ENCODE data around the gene GALNT7.
"Not testable (repeated sequence)": the region's sequence is repeated elsewhere in the genome, so short reads cannot be mapped to it uniquely, and the experiment has no call there.

GALNT7 gene

GRCh38 chr4:173167758-173168395, 734 bp upstream of the GALNT7 start:
- DNase-seq (ENCODE audit: low read depth in 3 of 3), result peak in 1 of 3 experiments; percentile 7

- DNase-seq (ENCODE audit: low read depth in 3 of 3), result no peak
Observed at GRCh38 chr4:173169178-173169427, 492 bp downstream of the GALNT7 start.

GRCh38 chr4:173169428-173170181, 994 bp downstream of the GALNT7 start:
- DNase-seq (ENCODE audit: low read depth in 3 of 3), result peak; percentile 20 to 58 (median 21)

- no peak for DNase-seq (ENCODE audit: low read depth in 3 of 3)
Observed at GRCh38 chr4:173170182-173170778, 1.7 kb downstream of the GALNT7 start.

GRCh38 chr4:173171098-173171497, 2.5 kb downstream of the GALNT7 start:
- no peak for DNase-seq (ENCODE audit: low read depth in 3 of 3)

- no peak for DNase-seq (ENCODE audit: low read depth in 3 of 3)
Observed at GRCh38 chr4:173171987-173172386, 3.4 kb downstream of the GALNT7 start.

GRCh38 chr4:173174184-173174583, 5.6 kb downstream of the GALNT7 start:
- DNase-seq (ENCODE audit: low read depth in 3 of 3), result no peak

GRCh38 chr4:173174594-173175012, 6.0 kb downstream of the GALNT7 start:
- DNase-seq (ENCODE audit: low read depth in 3 of 3), result no peak

- no peak for DNase-seq (ENCODE audit: low read depth in 3 of 3)
Observed at GRCh38 chr4:173176010-173176409, 7.4 kb downstream of the GALNT7 start.

- DNase-seq (ENCODE audit: low read depth in 3 of 3), result no peak
Observed at GRCh38 chr4:173177232-173177631, 8.6 kb downstream of the GALNT7 start.

GRCh38 chr4:173178144-173178543, 9.5 kb downstream of the GALNT7 start:
- no peak for DNase-seq (ENCODE audit: low read depth in 3 of 3)

- DNase-seq (ENCODE audit: low read depth in 3 of 3), result no peak
Observed at GRCh38 chr4:173181848-173182247, 13.2 kb downstream of the GALNT7 start.

GRCh38 chr4:173182403-173182802, 13.8 kb downstream of the GALNT7 start:
- no peak for DNase-seq (ENCODE audit: low read depth in 3 of 3)

- DNase-seq (ENCODE audit: low read depth in 3 of 3), result not testable (repeated sequence)
Observed at GRCh38 chr4:173183659-173184247, 15.1 kb downstream of the GALNT7 start.

GRCh38 chr4:173185847-173186510, 17.4 kb downstream of the GALNT7 start:
- no peak for DNase-seq (ENCODE audit: low read depth in 3 of 3)

- DNase-seq (ENCODE audit: low read depth in 3 of 3), result no peak
Observed at GRCh38 chr4:173187732-173188131, 19.1 kb downstream of the GALNT7 start.

- DNase-seq (ENCODE audit: low read depth in 3 of 3), result no peak
Observed at GRCh38 chr4:173188648-173189047, 20.0 kb downstream of the GALNT7 start.

GRCh38 chr4:173189117-173189693, 20.6 kb downstream of the GALNT7 start:
- DNase-seq (ENCODE audit: low read depth in 3 of 3), result no peak

GRCh38 chr4:173191623-173192041, 23.0 kb downstream of the GALNT7 start:
- no peak for DNase-seq (ENCODE audit: low read depth in 3 of 3)

GRCh38 chr4:173192375-173193162, 24.0 kb downstream of the GALNT7 start:
- no peak for DNase-seq (ENCODE audit: low read depth in 3 of 3)

- DNase-seq (ENCODE audit: low read depth in 3 of 3), result no peak
Observed at GRCh38 chr4:173194157-173194556, 25.5 kb downstream of the GALNT7 start.
